GM23248 (cell line): ENCODE measurements around the gene ATP2C2. TPM values are rescaled to one million over a fixed set of nuclear protein-coding genes. Genes with fewer than 3 reads are reported as not detected.

Experiments
- DNase-seq: peaks from one replicate; pipeline ENCODE4 v3.0.0-alpha.2; 2015
- H2AFZ ChIP-seq: fragments of 200-600 bp; sonication (generic); 2 replicates; pipeline ENCODE4 v1.6.1; 2016; ENCODE audit warnings: antibody characterized with exemption
- H3F3A ChIP-seq: fragments of 200-600 bp; sonication (generic); 2 replicates; pipeline ENCODE4 v1.6.1; 2016; ENCODE audit warnings: mild to moderate bottlenecking, antibody characterized with exemption, mixed run types; ENCODE audit not compliant: insufficient read depth
- H3K27ac ChIP-seq: fragments of 200-600 bp; sonication (generic); 2 replicates; pipeline ENCODE4 v1.5.1; 2016; ENCODE audit warnings: mild to moderate bottlenecking
- H3K27me3 ChIP-seq: fragments of 200-600 bp; sonication (generic); replicated peaks from 2 replicates; pipeline ENCODE4 v1.6.1; 2016; ENCODE audit warnings: mild to moderate bottlenecking; ENCODE audit not compliant: insufficient read depth
- H3K36me3 ChIP-seq: fragments of 200-600 bp; sonication (generic); 2 replicates; pipeline ENCODE4 v1.6.1; 2016; ENCODE audit warnings: low read depth, mild to moderate bottlenecking
- H3K4me1 ChIP-seq: fragments of 200-600 bp; sonication (generic); 2 replicates; pipeline ENCODE4 v1.6.1; 2016; ENCODE audit warnings: mild to moderate bottlenecking; ENCODE audit not compliant: insufficient read depth
- H3K4me2 ChIP-seq: fragments of 200-600 bp; sonication (generic); one replicate; pipeline ENCODE4 v1.6.1; 2016; ENCODE audit warnings: mild to moderate bottlenecking; ENCODE audit not compliant: unreplicated experiment
- H3K4me3 ChIP-seq: fragments of 200-600 bp; sonication (generic); 2 replicates; pipeline ENCODE4 v1.5.1; 2016; ENCODE audit warnings: mild to moderate bottlenecking
- H3K79me2 ChIP-seq: fragments of 200-600 bp; sonication (generic); 2 replicates; pipeline ENCODE4 v1.6.1; 2016; ENCODE audit warnings: mild to moderate bottlenecking; ENCODE audit not compliant: insufficient read depth
- H3K9ac ChIP-seq: fragments of 200-600 bp; sonication (generic); 2 replicates; pipeline ENCODE4 v1.6.1; 2016; ENCODE audit warnings: mild to moderate bottlenecking
- H3K9me2 ChIP-seq: fragments of 200-600 bp; sonication (generic); 2 replicates; pipeline ENCODE4 v1.6.1; 2016; ENCODE audit warnings: mixed run types, mild to moderate bottlenecking, moderate library complexity; ENCODE audit not compliant: insufficient read depth
- H3K9me3 ChIP-seq: fragments of 200-600 bp; sonication (generic); one replicate; pipeline ENCODE4 v1.6.1; 2017; ENCODE audit warnings: low read depth
- H4K20me1 ChIP-seq: fragments of 200-600 bp; sonication (generic); 2 replicates; pipeline ENCODE4 v1.6.0; 2016; ENCODE audit not compliant: insufficient read depth
- EZH2 ChIP-seq: fragments of 200-600 bp; sonication (generic); IDR thresholded peaks from 2 replicates; pipeline ENCODE4 v1.6.1; 2018; ENCODE audit warnings: antibody characterized with exemption, mild to moderate bottlenecking; ENCODE audit not compliant: insufficient read depth, poor library complexity, severe bottlenecking
- EZH2phosphoT487 ChIP-seq: fragments of 200-600 bp; sonication (generic); IDR thresholded peaks from 2 replicates; pipeline ENCODE4 v1.6.1; 2018; ENCODE audit warnings: antibody characterized with exemption, moderate library complexity, mild to moderate bottlenecking, low read depth; ENCODE audit not compliant: insufficient read depth
- WGBS, 2 experiments: methylation state at CpG; one replicate each; pipeline ENCODE4 v1.1.6; 2015 to 2017; ENCODE audit warnings: low lambda C conversion rate in 2 of 2, low coverage in 1 of 2; ENCODE audit errors: missing lambda C conversion rate in 2 of 2; 5-methylcytosine and 5-hydroxymethylcytosine counted together
- in situ Hi-C: fragments of 300-500 bp; cut with MboI; formaldehyde crosslinking; loops from 2 replicates; pipeline ENCODE4 v1.15.0; 2020
- polyA plus RNA-seq: library from polyadenylated mRNA; unstranded; fragments of >200 nt; fragmentation: Nextera tagmentation; extraction: Ambion mirVana; gene quantifications from 2 replicates; pipeline ENCODE4 v1.2.1, GENCODE V29; 2016
- total RNA-seq: library from RNA; depleted of rRNA; stranded (reverse); fragments of >200 nt; shearing (Covaris generic); gene quantifications from 2 replicates; pipeline ENCODE4 v1.2.3, GENCODE V29; 2014

The ATP2C2 gene
- total and polyA plus RNA-seq, 2 experiments from 2014 or later = 0.84 TPM; not detected in 1

DNA sequence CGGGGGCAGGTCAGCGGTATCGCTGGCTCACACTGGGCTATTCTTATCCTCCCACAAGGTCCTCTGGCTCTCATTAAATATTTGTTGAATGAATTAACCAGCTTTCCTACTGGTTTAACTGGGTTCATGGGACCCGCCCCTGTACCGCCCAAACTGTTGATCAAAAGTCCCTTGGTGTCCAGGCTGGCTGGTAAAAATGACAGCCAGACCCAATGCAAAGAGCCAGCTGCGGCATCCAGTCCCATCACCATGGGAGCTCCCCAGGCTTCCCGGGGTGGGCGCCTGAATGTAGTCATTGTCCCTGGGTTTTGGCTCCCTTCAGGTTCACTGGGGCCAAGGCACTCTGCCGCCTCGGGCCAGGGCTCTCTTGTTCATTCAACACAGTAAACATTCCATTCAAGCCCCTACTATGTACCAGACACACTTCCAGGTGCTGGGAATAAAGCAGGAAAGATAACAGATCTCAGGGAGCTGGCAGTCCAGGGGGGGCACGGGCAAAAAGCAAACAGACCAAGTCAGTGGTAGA is 11.7 kb upstream of the ATP2C2 start:
- in situ Hi-C loops = no loop called here
- Histone ChIP-seq H3K9me2 (no peaks in the 10 kb centered on the region), H2AFZ (no peak overlapping the region), H3F3A (no peaks in the 10 kb centered on the region), H3K9ac (no peak overlapping the region), H3K4me1 (no peaks in the 10 kb centered on the region), H4K20me1 (no peaks in the 10 kb centered on the region; the same call in 1 of the 2 replicates), H3K9me3 (no peaks in the 10 kb centered on the region), H3K4me2 (no peak overlapping the region), H3K27ac (no peak overlapping the region), H3K79me2 (no peaks in the 10 kb centered on the region), H3K4me3 (no peak overlapping the region), H3K27me3 (peaks cover 4% of the 10 kb centered on the region; the same call in 1 of the 2 replicates), H3K36me3 (no peaks in the 10 kb centered on the region)
- WGBS, 2 experiments = 54 to 59% methylated on average over 11 of the region's 11 CpGs
- TF ChIP-seq EZH2phosphoT487 (no peak), EZH2 (no peak)
- DNase-seq = peak; percentile 5

DNA sequence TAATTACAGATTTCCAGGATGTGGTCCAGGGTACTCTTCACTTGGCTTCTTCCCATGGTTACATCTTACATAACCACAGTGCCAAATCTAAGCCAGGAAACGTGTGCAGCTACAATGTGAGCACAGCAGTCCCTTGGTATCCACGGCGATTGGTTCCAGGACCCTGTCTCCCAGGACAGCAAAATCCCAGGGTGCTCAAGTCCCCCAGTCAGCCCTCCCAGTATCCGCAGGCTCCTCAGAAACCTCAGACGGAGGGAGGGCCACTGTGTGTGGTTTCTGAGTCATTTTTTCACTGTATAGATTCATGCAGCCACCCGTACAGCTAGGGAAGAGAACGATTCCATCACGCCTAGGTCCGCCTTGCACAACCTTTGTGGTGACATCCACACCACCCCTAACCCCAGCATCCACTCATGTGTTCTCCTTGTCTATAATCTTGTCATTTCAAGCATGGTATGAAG is 11.1 kb upstream of the ATP2C2 start:
- no peak overlapping the region for H3K4me3 ChIP-seq
- H2AFZ ChIP-seq = no peak overlapping the region
- H3K9ac ChIP-seq = no peak overlapping the region
- H3K36me3 ChIP-seq = no peaks in the 10 kb centered on the region
- TF ChIP-seq EZH2phosphoT487 (no peak), EZH2 (no peak)
- H3K79me2 ChIP-seq = no peaks in the 10 kb centered on the region
- peaks cover 4% of the 10 kb centered on the region; the same call in 1 of the 2 replicates for H3K27me3 ChIP-seq
- H3F3A ChIP-seq = no peaks in the 10 kb centered on the region
- no peaks in the 10 kb centered on the region for H3K9me2 ChIP-seq
- no peaks in the 10 kb centered on the region; the same call in 1 of the 2 replicates for H4K20me1 ChIP-seq
- H3K4me1 ChIP-seq = no peaks in the 10 kb centered on the region
- no peaks in the 10 kb centered on the region for H3K9me3 ChIP-seq
- 53 to 60% methylated on average over 9 of the region's 9 CpGs for WGBS, 2 experiments
- DNase-seq = peak; percentile 30
- no peak overlapping the region for H3K27ac ChIP-seq
- H3K4me2 ChIP-seq = no peak overlapping the region
- in situ Hi-C loops = no loop called here

DNA sequence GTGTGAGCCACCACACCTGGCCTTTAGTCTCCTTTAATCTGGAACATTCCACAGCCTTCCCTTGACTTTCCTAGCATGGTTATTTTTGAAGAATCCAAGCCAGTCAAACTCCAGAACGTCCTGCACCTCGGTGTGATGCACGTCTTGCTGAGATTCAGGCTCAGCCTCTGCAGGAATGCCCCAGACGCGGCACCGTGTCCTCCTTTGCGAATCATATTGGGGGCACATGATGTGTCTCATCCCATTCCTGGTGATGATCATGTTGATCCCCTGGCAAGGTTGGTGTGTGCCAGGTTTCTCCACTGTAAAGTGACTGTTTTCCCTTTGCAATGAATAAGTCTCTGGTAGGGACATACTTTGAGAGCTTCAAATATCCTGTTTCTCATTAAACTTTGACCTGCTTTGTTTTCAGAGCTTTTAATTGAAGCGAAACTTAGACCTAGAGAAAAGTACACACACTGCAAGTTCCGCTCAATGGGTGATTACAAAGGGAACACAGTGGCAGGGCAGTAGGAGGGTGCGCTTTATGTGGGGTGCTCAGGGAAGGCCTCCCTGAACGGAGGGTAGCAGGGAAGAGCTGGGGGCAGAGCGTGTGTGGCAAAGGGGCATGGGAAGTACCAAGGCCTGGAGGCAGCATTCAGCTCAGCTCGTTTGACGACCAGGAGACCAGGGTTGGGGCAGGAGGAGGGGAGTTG is 9.6 kb upstream of the ATP2C2 start:
- Histone ChIP-seq H3K79me2 (no peaks in the 10 kb centered on the region), H4K20me1 (no peaks in the 10 kb centered on the region; the same call in 1 of the 2 replicates), H3F3A (no peaks in the 10 kb centered on the region), H3K4me2 (no peak overlapping the region), H3K27me3 (peaks cover 4% of the 10 kb centered on the region; the same call in 1 of the 2 replicates), H3K27ac (no peak overlapping the region), H3K36me3 (no peaks in the 10 kb centered on the region), H3K4me3 (no peak overlapping the region), H3K9me3 (no peaks in the 10 kb centered on the region), H2AFZ (no peak overlapping the region), H3K9ac (no peak overlapping the region), H3K9me2 (no peaks in the 10 kb centered on the region), H3K4me1 (no peaks in the 10 kb centered on the region)
- TF ChIP-seq EZH2phosphoT487 = no peak
- TF ChIP-seq EZH2 = no peak
- in situ Hi-C loops = no loop called here
- 74 to 77% methylated on average over 14 of the region's 14 CpGs for WGBS, 2 experiments
- no peak for DNase-seq

DNA sequence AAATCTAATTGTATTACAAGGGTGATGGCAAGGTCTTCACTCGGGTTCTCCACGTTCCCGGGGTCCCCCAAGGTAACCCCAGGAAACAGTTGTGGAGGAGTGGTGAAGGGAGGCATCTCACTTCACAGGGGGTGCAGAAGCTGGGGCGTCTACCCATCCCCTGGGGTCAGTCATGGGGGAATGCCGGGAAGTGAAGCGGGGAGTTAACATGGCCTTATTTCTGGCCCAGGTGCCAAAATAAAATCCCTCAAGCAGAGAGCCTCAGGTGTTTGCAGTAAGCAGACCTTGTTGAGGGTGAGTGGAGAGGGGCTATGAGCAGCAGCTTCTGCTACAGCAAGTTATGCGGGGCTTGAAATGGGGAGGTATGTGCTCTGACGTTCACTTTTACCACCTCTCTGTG is 9.0 kb upstream of the ATP2C2 start:
- H4K20me1 ChIP-seq = no peaks in the 10 kb centered on the region; the same call in 1 of the 2 replicates
- no peaks in the 10 kb centered on the region for H3K79me2 ChIP-seq
- H2AFZ ChIP-seq = no peak overlapping the region
- H3K36me3 ChIP-seq = no peaks in the 10 kb centered on the region
- H3K4me3 ChIP-seq = no peak overlapping the region
- no peak for TF ChIP-seq EZH2
- TF ChIP-seq EZH2phosphoT487 = no peak
- H3F3A ChIP-seq = no peaks in the 10 kb centered on the region
- no peaks in the 10 kb centered on the region for H3K9me2 ChIP-seq
- H3K4me1 ChIP-seq = no peaks in the 10 kb centered on the region
- H3K27ac ChIP-seq = no peak overlapping the region
- peaks cover under 1% of the 10 kb centered on the region; the same call in 1 of the 2 replicates for H3K27me3 ChIP-seq
- no peak overlapping the region for H3K4me2 ChIP-seq
- H3K9me3 ChIP-seq = no peaks in the 10 kb centered on the region
- no peak overlapping the region for H3K9ac ChIP-seq
- in situ Hi-C loops = no loop called here
- WGBS, 2 experiments = 53 to 57% methylated on average over 8 of the region's 8 CpGs
- DNase-seq = no peak
